Measurements from ENCODE around the gene IREB2. TPM values are rescaled to one million over a fixed set of nuclear protein-coding genes. Genes with fewer than 3 reads are reported as not detected.

IREB2 gene
- total RNA-seq, 2 experiments from 2014 or later = 67.0 to 69.6 TPM

- ChIA-PET POLR2A (no interaction called here), CTCF (interaction anchor here (1.2 kb wide), 1 partner anchor 11 kb away, joined by 3 read pairs; no protein-coding TSS in a partner anchor)
Observed at GRCh38 chr15:78426300-78426699, 11.7 kb upstream of the IREB2 start.

GRCh38 chr15:78427953-78428352 is 10.1 kb upstream of the IREB2 start:
- POLR2A ChIA-PET = interaction anchor here (1.4 kb wide), 1 partner anchor 10 kb away, joined by 4 read pairs; the partner anchor contains the start of gene IREB2
- CTCF ChIA-PET = no interaction called here

GRCh38 chr15:78429477-78429876 is 8.5 kb upstream of the IREB2 start:
- POLR2A ChIA-PET = interaction anchor here (0.8 kb wide), 1 partner anchor 8 kb away, joined by 3 read pairs; no protein-coding TSS in a partner anchor

GRCh38 chr15:78431955-78432354 is 6.1 kb upstream of the IREB2 start:
- POLR2A ChIA-PET = no interaction called here
- CTCF ChIA-PET = interaction anchor here (2.2 kb wide), 1 partner anchor 10 kb away, joined by 6 read pairs; no protein-coding TSS in a partner anchor

More at GRCh38 chr15:78429477-78429876, 8.5 kb upstream of the IREB2 start:
- CTCF ChIA-PET = no interaction called here

GRCh38 chr15:78432664-78433063 is 5.4 kb upstream of the IREB2 start:
- POLR2A ChIA-PET = no interaction called here

GRCh38 chr15:78434134-78434533 is 3.9 kb upstream of the IREB2 start:
- CTCF ChIA-PET = no interaction called here

More at GRCh38 chr15:78432664-78433063, 5.4 kb upstream of the IREB2 start:
- CTCF ChIA-PET = no interaction called here

GRCh38 chr15:78434711-78435110 is 3.3 kb upstream of the IREB2 start:
- ChIA-PET CTCF (interaction anchor here (1.9 kb wide), 1 partner anchor 12 kb away, joined by 6 read pairs; no protein-coding TSS in a partner anchor), POLR2A (interaction anchor here (0.7 kb wide), 1 partner anchor 131 kb away, joined by 3 read pairs; no protein-coding TSS in a partner anchor)

More at GRCh38 chr15:78434134-78434533, 3.9 kb upstream of the IREB2 start:
- POLR2A ChIA-PET = interaction anchor here (0.7 kb wide), 1 partner anchor 132 kb away, joined by 3 read pairs; no protein-coding TSS in a partner anchor

- POLR2A ChIA-PET = interaction anchor here (0.6 to 1.8 kb wide), 11 partner anchors 8 to 390 kb away, joined by 3 to 11 read pairs (median 4); partner anchors contain the start of genes DNAJA4, PSMA4 and SKIC8
- CTCF ChIA-PET = interaction anchor here (0.8 to 2.5 kb wide), 5 partner anchors 11 to 306 kb away, joined by 3 to 15 read pairs (median 3); partner anchors contain the start of gene SKIC8
Observed at GRCh38 chr15:78437107-78437761, 782 bp upstream of the IREB2 start.

- CTCF ChIA-PET = interaction anchor here (0.6 to 2.5 kb wide), 6 partner anchors 11 to 1688 kb away, joined by 3 to 15 read pairs (median 4); partner anchors contain the start of gene SKIC8
- POLR2A ChIA-PET = interaction anchor here (0.7 to 1.8 kb wide), 7 partner anchors 9 to 943 kb away, joined by 3 to 11 read pairs (median 6); partner anchors contain the start of gene PSMA4
Observed at GRCh38 chr15:78438619-78439285, 736 bp downstream of the IREB2 start.

GRCh38 chr15:78440375-78441373 is 2.7 kb downstream of the IREB2 start:
- POLR2A ChIA-PET = no interaction called here
- CTCF ChIA-PET = interaction anchor here (0.8 kb wide), 1 partner anchor 9 kb away, joined by 3 read pairs; no protein-coding TSS in a partner anchor

- ChIA-PET CTCF (no interaction called here), POLR2A (no interaction called here)
Observed at GRCh38 chr15:78444255-78444654, 6.2 kb downstream of the IREB2 start.

- ChIA-PET POLR2A (no interaction called here), CTCF (no interaction called here)
Observed at GRCh38 chr15:78445875-78446274, 7.9 kb downstream of the IREB2 start.

- ChIA-PET CTCF (no interaction called here), POLR2A (no interaction called here)
Observed at GRCh38 chr15:78446551-78446950, 8.5 kb downstream of the IREB2 start.

- ChIA-PET POLR2A (interaction anchor here (0.5 kb wide), 1 partner anchor 30 kb away, joined by 3 read pairs; no protein-coding TSS in a partner anchor), CTCF (no interaction called here)
Observed at GRCh38 chr15:78448441-78449219, 10.6 kb downstream of the IREB2 start.

- CTCF ChIA-PET = interaction anchor here (0.6 to 1.0 kb wide), 3 partner anchors 8 to 12 kb away, joined by 3 read pairs; no protein-coding TSS in a partner anchor
- POLR2A ChIA-PET = interaction anchor here (0.5 to 0.7 kb wide), 2 partner anchors 30 to 147 kb away, joined by 3 read pairs; no protein-coding TSS in a partner anchor
Observed at GRCh38 chr15:78449220-78449999, 11.4 kb downstream of the IREB2 start.

- ChIA-PET CTCF (interaction anchor here (1.0 kb wide), 1 partner anchor 13 kb away, joined by 3 read pairs; no protein-coding TSS in a partner anchor), POLR2A (interaction anchor here (0.6 to 0.7 kb wide), 3 partner anchors 8 to 148 kb away, joined by 3 read pairs; partner anchors contain the start of gene PSMA4)
Observed at GRCh38 chr15:78450285-78450858, 12.4 kb downstream of the IREB2 start.

- ChIA-PET POLR2A (no interaction called here), CTCF (no interaction called here)
Observed at GRCh38 chr15:78452485-78452884, 14.5 kb downstream of the IREB2 start.

Measured in activated CD8-positive, alpha-beta memory T cell treated with anti-CD3 and anti-CD28 coated beads for 36 hours (primary cell).